SK-N-MC (cell line): Measurements from ENCODE around the gene VSX2.
A peak's percentile ranks its signal among the peaks of the same experiment; 100 is the strongest.

Experiments used
- DNase-seq: peaks from one replicate; pipeline ENCODE4 v3.0.0-alpha.2; 2011; ENCODE audit warnings: low read depth, low spot score
- H3K27ac ChIP-seq: fragments of 200-600 bp; sonication (generic); 2 replicates; pipeline ENCODE4 v1.5.1; 2016; ENCODE audit warnings: mixed run types
- H3K36me3 ChIP-seq: fragments of 200-600 bp; sonication (generic); 2 replicates; pipeline ENCODE4 v1.6.1; 2017; ENCODE audit warnings: antibody characterized with exemption, low read length, mixed read lengths; ENCODE audit not compliant: insufficient read depth
- H3K4me3 ChIP-seq: fragments of 200-600 bp; sonication (generic); 2 replicates; pipeline ENCODE4 v1.5.1; 2016
- H3K9ac ChIP-seq: fragments of 200-600 bp; sonication (generic); 2 replicates; pipeline ENCODE4 v1.8.0; 2017; ENCODE audit warnings: mixed run types, mixed read lengths; ENCODE audit not compliant: insufficient read length
- H3K9me3 ChIP-seq: fragments of 200-600 bp; sonication (generic); 2 replicates; pipeline ENCODE4 v1.6.1; 2017; ENCODE audit warnings: low read depth, mild to moderate bottlenecking, antibody characterized with exemption, low read length, moderate library complexity, mixed read lengths
- EZH2 ChIP-seq: fragments of 200-600 bp; sonication (generic); IDR thresholded peaks from one replicate; pipeline ENCODE4 v1.6.1; 2017; ENCODE audit warnings: antibody characterized with exemption
- FOXP2 ChIP-seq: optimal IDR thresholded peaks from 2 replicates; pipeline ENCODE3; 2011; ENCODE audit warnings: mild to moderate bottlenecking, moderate library complexity; ENCODE audit not compliant: insufficient read depth; ENCODE audit errors: extremely low read length, control extremely low read depth
- POLR2AphosphoS5 ChIP-seq: IDR thresholded peaks from 2 replicates; pipeline ENCODE4 v1.6.1; 2012; ENCODE audit warnings: mild to moderate bottlenecking, low read depth, low read length, borderline replicate concordance

VSX2 gene

DNA sequence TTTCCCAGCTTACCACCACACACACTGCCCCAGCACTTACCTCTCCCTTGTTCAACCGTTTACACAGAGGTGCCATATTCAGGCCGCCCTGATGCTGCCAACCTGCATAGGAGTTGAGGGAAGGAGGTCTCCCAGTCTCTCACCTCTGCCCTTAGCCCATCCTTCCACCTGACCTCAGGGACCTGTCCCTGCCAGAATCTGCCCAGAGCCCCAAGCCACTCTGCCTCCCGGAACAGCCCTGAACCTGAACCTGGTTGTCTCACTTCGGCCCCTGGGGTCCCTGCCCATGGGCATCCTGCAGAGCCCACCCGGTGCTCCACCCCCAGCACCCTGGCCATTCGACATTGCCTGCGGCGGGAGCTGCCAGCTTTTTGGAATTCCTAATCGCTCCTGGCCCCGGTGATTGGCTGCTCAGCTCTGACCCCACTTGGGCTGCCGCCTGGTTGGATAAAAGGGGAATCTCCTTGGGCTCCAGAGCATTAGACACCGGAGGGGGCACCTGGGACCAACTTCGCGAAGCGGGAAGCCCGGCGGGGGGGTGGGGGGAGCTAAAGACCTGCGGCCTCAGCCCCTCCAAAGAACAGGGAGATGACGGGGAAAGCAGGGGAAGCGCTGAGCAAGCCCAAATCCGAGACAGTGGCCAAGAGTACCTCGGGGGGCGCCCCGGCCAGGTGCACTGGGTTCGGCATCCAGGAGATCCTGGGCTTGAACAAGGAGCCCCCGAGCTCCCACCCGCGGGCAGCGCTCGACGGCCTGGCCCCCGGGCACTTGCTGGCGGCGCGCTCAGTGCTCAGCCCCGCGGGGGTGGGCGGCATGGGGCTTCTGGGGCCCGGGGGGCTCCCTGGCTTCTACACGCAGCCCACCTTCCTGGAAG lies at the start of gene VSX2:
Gene VSX2 (plus strand): TSS at position 476 of the 874 bp plus-strand sequence. CDS start 113 bp downstream, at position 589.
- Histone ChIP-seq H3K4me3 (peak within 1 kb of the TSS; percentile 56; the same call in 1 of the 2 replicates), H3K27ac (no peak within 1 kb of the TSS), H3K36me3 (no peaks in the 10 kb centered on the region), H3K9ac (no peak within 1 kb of the TSS), H3K9me3 (no peaks in the 10 kb centered on the region)
- TF ChIP-seq FOXP2 (no peak), POLR2AphosphoS5 (no peak), EZH2 (no peak)
- no peak for DNase-seq

DNA sequence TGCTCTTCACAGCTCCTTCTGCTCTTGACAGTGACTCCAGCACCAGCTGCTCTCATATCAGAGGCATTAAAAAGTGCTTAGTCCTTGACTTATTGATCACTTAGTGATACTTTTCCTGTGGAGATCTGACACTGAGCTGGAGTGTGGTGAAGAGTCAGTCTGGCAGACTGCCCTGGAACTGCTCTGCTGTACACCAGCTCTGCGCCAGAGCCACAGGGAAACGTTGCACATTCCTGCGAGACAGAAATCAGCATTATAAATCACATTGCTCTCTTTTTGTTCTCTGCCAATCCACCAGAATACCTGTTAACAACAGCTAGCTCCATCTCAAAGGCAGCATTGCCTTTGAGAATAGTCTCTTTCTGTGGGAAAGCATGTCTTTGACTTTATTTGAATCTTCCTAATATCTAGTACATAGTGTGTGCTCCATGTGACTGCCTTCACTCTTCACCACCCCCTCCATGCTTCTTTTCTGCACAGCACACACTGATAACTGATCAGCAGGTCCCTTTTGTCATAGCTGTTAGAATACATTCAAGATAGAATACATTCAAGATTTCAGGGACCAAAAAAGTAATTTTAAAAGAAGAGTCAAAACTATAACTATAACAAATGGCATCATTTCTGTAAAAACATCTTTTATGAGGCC lies 48.2 kb upstream of the VSX2 start:
- H3K4me3 ChIP-seq: no peak overlapping the region
- DNase-seq: no peak
- TF ChIP-seq EZH2 (no peak), FOXP2 (no peak)

DNA sequence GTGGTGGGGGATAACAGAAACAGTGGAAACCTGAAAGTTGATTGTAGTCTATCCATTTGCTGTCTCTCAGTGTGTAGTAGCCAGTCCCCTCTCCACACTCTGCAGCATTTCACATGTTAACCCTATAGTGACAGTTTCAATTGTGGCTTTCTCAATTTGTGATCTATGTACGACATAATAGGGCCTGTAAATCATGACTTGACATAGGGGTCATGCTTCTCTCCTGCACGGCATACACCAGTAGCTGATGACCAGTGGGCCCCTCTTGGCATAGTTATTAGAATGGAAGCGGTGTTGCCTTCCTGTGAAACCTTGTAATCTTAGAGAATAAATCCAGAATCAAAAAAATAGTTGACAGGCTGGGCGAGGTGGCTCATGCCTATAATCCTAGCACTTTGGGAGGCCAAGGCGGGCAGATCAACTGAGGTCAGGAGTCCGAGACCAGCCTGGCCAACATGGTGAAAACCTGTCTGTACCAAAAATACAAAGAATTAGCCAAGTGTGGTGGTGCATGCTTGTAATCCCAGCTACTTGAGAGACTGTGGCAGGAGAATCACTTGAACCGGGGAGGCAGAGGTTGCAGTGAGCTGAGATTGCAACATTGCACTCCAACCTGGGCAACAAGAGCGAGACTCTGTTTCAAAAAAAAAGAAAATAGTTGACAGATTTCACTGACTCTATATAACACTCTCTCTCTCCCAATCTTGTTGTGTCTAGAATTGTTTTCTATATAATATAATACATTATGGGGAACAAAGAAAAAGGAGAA lies 44.6 kb upstream of the VSX2 start:
- Histone ChIP-seq H3K27ac (no peak overlapping the region), H3K4me3 (no peak overlapping the region), H3K36me3 (no peaks in the 10 kb centered on the region), H3K9ac (no peak overlapping the region), H3K9me3 (no peaks in the 10 kb centered on the region)
- no peak for DNase-seq
- TF ChIP-seq FOXP2 (no peak), EZH2 (no peak), POLR2AphosphoS5 (no peak)

More for the DNA sequence above, 48.2 kb upstream of the VSX2 start:
- H3K9me3 ChIP-seq: no peaks in the 10 kb centered on the region
- no peak overlapping the region for H3K9ac ChIP-seq
- H3K27ac ChIP-seq: no peak overlapping the region
- H3K36me3 ChIP-seq: no peaks in the 10 kb centered on the region

DNA sequence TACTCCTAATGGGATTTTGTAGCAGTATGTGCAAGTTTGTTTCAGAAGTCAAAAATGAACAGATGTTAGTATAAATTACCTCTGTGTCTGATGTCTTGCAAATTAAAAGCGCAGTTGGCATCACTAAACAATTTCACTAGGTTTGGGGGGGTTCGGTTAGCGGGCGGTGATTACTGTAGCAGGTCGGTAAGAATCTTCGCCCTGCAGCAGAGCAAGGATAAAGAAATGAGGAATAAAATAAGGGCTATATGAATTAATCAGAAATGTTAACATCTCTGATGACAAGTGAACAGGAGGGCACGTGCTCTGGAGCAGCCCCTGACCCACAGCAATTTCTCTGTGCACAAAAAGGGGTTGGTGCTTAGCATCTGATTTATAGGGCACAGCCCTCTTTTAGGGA lies 43.6 kb upstream of the VSX2 start:
- H3K36me3 ChIP-seq: no peaks in the 10 kb centered on the region
- DNase-seq: no peak
- no peak overlapping the region for H3K4me3 ChIP-seq
- H3K9ac ChIP-seq: no peak overlapping the region
- H3K9me3 ChIP-seq: no peaks in the 10 kb centered on the region
- no peak for TF ChIP-seq EZH2
- no peak for TF ChIP-seq POLR2AphosphoS5
- TF ChIP-seq FOXP2: no peak
- no peak overlapping the region for H3K27ac ChIP-seq

DNA sequence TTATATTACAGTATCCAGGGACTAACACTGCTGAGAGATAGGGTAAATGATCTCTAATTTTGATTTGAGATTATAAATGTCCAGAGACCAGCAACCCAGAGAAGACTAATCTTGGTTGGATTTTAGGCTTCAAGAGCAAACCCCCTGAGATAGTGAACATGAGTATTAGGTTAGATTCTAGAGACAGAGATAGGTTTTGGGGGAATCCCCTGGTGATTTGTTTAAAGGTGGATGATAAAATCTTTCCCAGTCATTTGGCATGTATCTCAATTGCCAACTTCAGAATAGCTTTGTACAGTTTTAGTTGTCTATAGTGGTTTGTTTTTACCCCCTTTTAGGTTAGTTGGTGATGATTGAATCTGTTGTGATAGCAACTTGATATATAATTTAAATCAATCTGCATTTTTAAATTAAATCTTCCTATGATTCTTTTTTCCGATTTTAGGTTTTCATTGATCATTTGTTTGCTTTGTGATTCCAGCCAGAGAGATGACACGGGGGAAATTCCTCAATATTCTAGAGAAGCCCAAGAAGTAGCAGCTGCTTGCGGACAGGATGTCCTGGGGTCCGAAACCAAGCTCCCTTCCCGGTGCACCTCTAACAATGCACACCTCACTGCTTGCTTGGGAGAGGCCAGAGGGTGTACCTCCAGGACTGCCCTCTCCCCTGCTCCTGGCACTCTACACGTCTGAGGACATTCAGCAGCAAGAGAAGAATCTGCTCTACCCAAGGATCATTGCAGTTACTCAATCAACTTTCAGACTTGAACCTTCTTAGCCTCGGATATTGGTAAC lies 40.6 kb upstream of the VSX2 start:
- TF ChIP-seq FOXP2: no peak
- TF ChIP-seq EZH2: no peak
- no peak for TF ChIP-seq POLR2AphosphoS5
- H3K9me3 ChIP-seq: no peaks in the 10 kb centered on the region
- no peak overlapping the region for H3K27ac ChIP-seq
- H3K9ac ChIP-seq: no peak overlapping the region
- H3K36me3 ChIP-seq: no peaks in the 10 kb centered on the region
- no peak for DNase-seq
- H3K4me3 ChIP-seq: no peak overlapping the region

DNA sequence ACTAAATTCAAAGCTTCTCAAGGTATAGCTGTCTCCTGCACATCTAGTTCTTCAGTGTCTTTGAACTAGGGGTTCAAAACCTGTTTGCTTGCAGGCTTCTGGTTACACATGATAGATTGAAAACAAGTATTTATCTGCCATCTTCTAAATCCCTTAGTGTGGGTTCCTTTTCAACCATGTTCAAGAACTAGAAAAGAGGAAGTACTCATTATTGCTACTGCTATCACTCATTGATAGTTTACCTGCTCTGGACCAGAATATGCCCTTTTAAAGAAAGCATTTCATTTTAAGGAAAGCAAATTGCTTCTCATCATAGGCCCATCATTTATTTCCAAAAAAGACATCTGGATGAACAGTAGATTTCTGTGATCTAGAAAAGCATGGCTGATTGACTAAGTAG lies 37.1 kb upstream of the VSX2 start:
- Histone ChIP-seq H3K9ac (no peak overlapping the region), H3K27ac (no peak overlapping the region), H3K4me3 (no peak overlapping the region), H3K9me3 (no peaks in the 10 kb centered on the region), H3K36me3 (no peaks in the 10 kb centered on the region)
- TF ChIP-seq EZH2 (no peak), FOXP2 (no peak), POLR2AphosphoS5 (no peak)
- DNase-seq: no peak

DNA sequence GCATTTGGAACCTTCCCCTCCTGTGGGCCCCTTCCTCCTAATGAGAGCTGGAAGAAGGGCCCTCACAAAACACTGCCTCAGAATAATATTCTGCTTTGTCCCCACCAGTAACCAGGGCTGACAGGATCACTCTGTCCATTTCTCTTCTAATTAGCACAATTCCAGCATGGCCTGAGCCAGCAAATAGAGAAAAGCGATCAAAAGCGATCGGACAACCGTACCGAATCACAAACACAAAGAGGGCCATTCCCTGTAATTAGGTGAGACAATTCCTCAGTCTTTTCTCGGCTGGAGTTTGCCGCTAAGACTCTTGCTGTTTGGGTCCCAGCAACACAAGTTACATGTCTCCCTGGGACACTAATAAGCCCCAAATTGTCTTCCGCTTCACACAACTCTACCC lies 35.6 kb upstream of the VSX2 start:
- Histone ChIP-seq H3K4me3 (no peak overlapping the region), H3K36me3 (no peaks in the 10 kb centered on the region), H3K9me3 (no peaks in the 10 kb centered on the region), H3K9ac (no peak overlapping the region), H3K27ac (no peak overlapping the region)
- DNase-seq: no peak
- no peak for TF ChIP-seq POLR2AphosphoS5
- no peak for TF ChIP-seq EZH2
- TF ChIP-seq FOXP2: no peak
